Urothelium cell line (cell line): ENCODE results near the gene GRIA2.

Experiments used
- DNase-seq: peaks from one replicate; pipeline ENCODE4 v3.0.0; 2011; ENCODE audit warnings: low spot score, mixed read lengths
- FAIRE-seq: peaks from 2 replicates; lab custom pipeline; 2011; peaks lifted over from hg19 to GRCh38; lab: Jason Lieb, UNC

The GRIA2 gene

DNA sequence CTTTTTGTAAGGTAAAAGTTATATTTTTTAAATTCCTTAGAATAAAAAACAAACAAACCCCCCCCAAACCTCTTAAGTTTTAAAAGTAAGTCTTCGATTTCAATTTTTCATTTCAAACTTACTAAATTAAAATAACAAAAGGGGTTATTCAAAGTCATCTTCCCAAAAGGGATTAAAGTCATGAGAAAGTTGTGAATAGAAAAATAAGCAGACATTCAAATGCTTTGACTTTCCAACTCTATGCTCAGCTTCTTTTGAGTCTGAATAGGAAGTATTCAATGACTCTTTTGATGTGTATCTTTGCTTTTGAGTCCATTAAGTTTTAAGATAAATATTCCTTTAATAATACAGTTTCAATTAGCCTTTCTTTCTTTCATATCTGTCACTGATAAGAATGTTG, 138.3 kb downstream of the GRIA2 start:
- no peak for FAIRE-seq

DNA sequence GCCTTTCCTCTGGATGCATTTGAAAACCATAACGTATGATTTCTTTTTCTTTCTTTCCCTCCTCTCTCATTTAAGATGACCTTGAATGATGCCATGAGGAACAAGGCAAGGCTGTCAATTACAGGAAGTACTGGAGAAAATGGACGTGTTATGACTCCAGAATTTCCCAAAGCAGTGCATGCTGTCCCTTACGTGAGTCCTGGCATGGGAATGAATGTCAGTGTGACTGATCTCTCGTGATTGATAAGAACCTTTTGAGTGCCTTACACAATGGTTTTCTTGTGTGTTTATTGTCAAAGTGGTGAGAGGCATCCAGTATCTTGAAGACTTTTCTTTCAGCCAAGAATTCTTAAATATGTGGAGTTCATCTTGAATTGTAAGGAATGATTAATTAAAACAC, 142.8 kb downstream of the GRIA2 start:
- FAIRE-seq (no peak), DNase-seq (no peak)

More for the DNA sequence above, 138.3 kb downstream of the GRIA2 start:
- no peak for DNase-seq

DNA sequence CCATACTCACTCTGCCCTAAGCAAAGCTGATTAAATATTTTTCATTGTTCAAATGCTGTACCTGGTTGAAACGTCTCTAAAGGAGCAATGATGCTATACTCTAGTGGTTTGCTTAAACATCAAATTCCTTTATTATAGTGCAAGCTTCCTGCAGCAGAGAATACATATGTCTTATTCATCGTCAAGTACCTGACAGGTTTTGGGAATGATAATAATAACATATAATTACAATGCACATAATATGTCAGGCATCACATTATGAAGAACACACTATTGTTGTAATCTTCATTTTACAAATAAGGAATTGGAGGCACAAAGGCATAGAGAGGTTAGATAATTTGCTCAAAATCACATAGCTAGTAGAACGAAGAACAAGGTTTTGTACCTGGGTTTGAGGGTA, 151.6 kb downstream of the GRIA2 start:
- FAIRE-seq: no peak
- no peak for DNase-seq

DNA sequence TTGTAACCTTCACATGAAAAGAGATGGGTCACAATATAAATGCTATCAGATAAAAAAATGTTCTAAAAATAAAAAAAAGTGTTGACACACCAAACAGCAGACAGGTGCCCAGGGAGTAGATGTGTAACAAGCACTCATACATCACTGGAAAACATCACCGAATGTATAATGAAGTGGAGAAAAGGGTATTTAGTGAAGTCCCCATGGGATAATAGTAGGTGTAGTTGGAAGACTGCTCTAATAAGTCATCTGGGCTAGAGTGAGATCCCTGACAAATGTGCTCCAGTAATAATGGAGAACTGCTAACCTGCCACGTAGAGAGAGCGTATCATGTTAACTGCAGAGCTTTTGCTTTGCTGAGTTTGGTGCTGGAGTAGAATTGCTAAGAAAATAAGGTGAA, 152.0 kb downstream of the GRIA2 start:
- FAIRE-seq (no peak), DNase-seq (no peak)

DNA sequence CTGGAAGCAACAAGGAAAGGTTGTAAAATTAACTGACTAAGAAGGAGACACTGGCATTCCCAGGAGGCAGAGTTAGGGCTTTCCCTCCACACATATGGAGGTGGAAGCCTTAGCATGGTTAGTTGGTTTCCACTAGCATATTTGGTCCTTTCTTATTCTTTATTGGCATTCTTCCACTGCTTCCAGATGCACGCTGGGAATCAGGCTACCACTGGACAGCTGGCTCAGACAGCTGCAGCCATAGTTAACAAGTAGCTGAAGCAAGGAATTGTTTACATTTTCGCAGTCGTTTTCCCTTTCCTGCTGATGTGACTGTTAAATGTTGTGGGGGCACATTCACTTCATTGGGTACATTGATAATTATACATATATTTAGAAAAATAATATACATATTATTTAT, 169.2 kb downstream of the GRIA2 start:
- DNase-seq: no peak
- FAIRE-seq: no peak

DNA sequence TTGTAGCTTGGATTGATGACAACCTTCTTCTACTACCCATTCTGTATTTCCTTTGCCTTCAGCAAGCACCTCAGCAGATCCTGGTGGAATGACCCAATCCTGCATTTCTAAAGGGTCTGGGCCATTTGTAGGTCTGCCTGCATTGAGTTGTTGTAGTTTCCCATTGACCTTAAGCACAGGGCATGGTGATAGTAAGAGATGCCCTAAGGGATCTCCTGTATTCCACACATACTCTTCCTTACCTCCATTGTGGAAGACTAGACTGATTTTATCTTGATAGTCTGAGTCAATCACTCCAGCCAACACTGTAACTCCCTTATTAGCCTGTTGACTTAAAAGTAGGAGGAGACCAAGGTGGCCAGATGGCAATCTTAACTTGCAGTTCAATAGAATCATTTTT, 184.5 kb downstream of the GRIA2 start:
- FAIRE-seq: no peak
- no peak for DNase-seq
